ENCODE results near the gene SRPX.

Gene SRPX

GRCh38 chrX:38206542-38206941, 14.1 kb downstream of the SRPX start:
- no peak for TF ChIP-seq CTCF (IDR thresholded peaks at IDR 0.05; ENCODE audit: low read depth, low read length)
- H3K4me3 ChIP-seq (ENCODE audit: low read depth, low read length), result no peak overlapping the region

GRCh38 chrX:38206036-38206435, 14.6 kb downstream of the SRPX start:
- 0 out of 2 replicates have a peak, but pooled peaks have one; percentile 14 for TF ChIP-seq CTCF (IDR thresholded peaks at IDR 0.05; ENCODE audit: low read depth, low read length)
- no peak overlapping the region for H3K4me3 ChIP-seq (ENCODE audit: low read depth, low read length)

- no peak for TF ChIP-seq CTCF (IDR thresholded peaks at IDR 0.05; ENCODE audit: low read depth, low read length)
- H3K4me3 ChIP-seq (ENCODE audit: low read depth, low read length), result no peak overlapping the region
These were observed 15.6 kb downstream of the SRPX start for GRCh38 chrX:38205039-38205438.

GRCh38 chrX:38192007-38192810, 28.5 kb downstream of the SRPX start:
- TF ChIP-seq CTCF (IDR thresholded peaks at IDR 0.05; ENCODE audit: low read depth, low read length), result peak; percentile 38; the same call in 1 of the 2 replicates
- H3K4me3 ChIP-seq (ENCODE audit: low read depth, low read length), result no peak overlapping the region

- no peak for TF ChIP-seq CTCF (IDR thresholded peaks at IDR 0.05; ENCODE audit: low read depth, low read length)
- no peak overlapping the region for H3K4me3 ChIP-seq (ENCODE audit: low read depth, low read length)
These were observed 31.0 kb downstream of the SRPX start for GRCh38 chrX:38189431-38190250.

- TF ChIP-seq CTCF (IDR thresholded peaks at IDR 0.05; ENCODE audit: low read depth, low read length), result no peak
These were observed 37.1 kb downstream of the SRPX start for GRCh38 chrX:38183596-38183995.

GRCh38 chrX:38181357-38181756, 39.3 kb downstream of the SRPX start:
- H3K4me3 ChIP-seq (ENCODE audit: low read depth, low read length), result no peak overlapping the region
- TF ChIP-seq CTCF (IDR thresholded peaks at IDR 0.05; ENCODE audit: low read depth, low read length), result no peak

More at GRCh38 chrX:38183596-38183995, 37.1 kb downstream of the SRPX start:
- no peak overlapping the region for H3K4me3 ChIP-seq (ENCODE audit: low read depth, low read length)
